SJSA1 (cell line): ENCODE measurements around the gene ACSS3. TPM values are rescaled to one million over a fixed set of nuclear protein-coding genes. Genes with fewer than 3 reads are reported as not detected.
"Not testable (repeated sequence)": the region's sequence is repeated elsewhere in the genome, so short reads cannot be mapped to it uniquely, and the experiment has no call there.

ENCODE experiments used
- DNase-seq, 2 experiments: peaks; one replicate each; pipeline ENCODE4 v3.0.0-alpha.2; 2015 to 2020; ENCODE audit warnings: low spot score in 2 of 2, low read depth in 1 of 2
- H3K27ac ChIP-seq: fragments of 250-450 bp; sonication (Bioruptor Pico); 2 replicates; pipeline ENCODE4 v1.5.1; 2020; ENCODE audit warnings: mild to moderate bottlenecking, moderate library complexity
- H3K27me3 ChIP-seq: fragments of 250-450 bp; sonication (Bioruptor Pico); replicated peaks from 2 replicates; pipeline ENCODE4 v1.5.1; 2020; ENCODE audit warnings: mild to moderate bottlenecking, moderate library complexity
- H3K36me3 ChIP-seq: fragments of 250-450 bp; sonication (Bioruptor Pico); 2 replicates; pipeline ENCODE4 v1.5.1; 2020; ENCODE audit warnings: mild to moderate bottlenecking
- H3K4me1 ChIP-seq: fragments of 250-450 bp; sonication (Bioruptor Pico); replicated peaks from 2 replicates; pipeline ENCODE4 v1.6.1; 2021; ENCODE audit warnings: mild to moderate bottlenecking
- H3K4me3 ChIP-seq: fragments of 250-450 bp; sonication (Bioruptor Pico); 2 replicates; pipeline ENCODE4 v1.5.1; 2020; ENCODE audit warnings: mild to moderate bottlenecking
- H3K9me3 ChIP-seq: fragments of 250-450 bp; sonication (Bioruptor Pico); replicated peaks from 2 replicates; pipeline ENCODE4 v1.5.1; 2020; ENCODE audit warnings: mild to moderate bottlenecking
- total RNA-seq: library from RNA; depleted of rRNA; stranded (reverse); fragments of >200 nt; shearing (Covaris generic); gene quantifications from 2 replicates; pipeline ENCODE4 v1.2.3, GENCODE V29; 2014

The ACSS3 gene
- total RNA-seq, 1 experiment from 2014 or later: 1.3 TPM

GRCh38 chr12:81083018-81083417 lies 5.1 kb downstream of the ACSS3 start:
- Histone ChIP-seq H3K4me3 (no peak overlapping the region), H3K27me3 (peaks cover 6% of the 10 kb centered on the region), H3K9me3 (no peaks in the 10 kb centered on the region), H3K4me1 (peaks cover 5% of the 10 kb centered on the region; the same call in 1 of the 2 replicates), H3K27ac (no peak overlapping the region), H3K36me3 (no peaks in the 10 kb centered on the region)
- DNase-seq: no peak

- Histone ChIP-seq H3K27me3 (no peaks in the 10 kb centered on the region; the same call in 1 of the 2 replicates), H3K4me3 (no peak overlapping the region), H3K4me1 (no peaks in the 10 kb centered on the region; the same call in 1 of the 2 replicates), H3K36me3 (no peaks in the 10 kb centered on the region), H3K9me3 (no peaks in the 10 kb centered on the region), H3K27ac (no peak overlapping the region)
- no peak for DNase-seq
Observed at GRCh38 chr12:81083906-81084513, 6.1 kb downstream of the ACSS3 start.

GRCh38 chr12:81084811-81085350 lies 7.0 kb downstream of the ACSS3 start:
- Histone ChIP-seq H3K9me3 (no peaks in the 10 kb centered on the region), H3K27me3 (no peaks in the 10 kb centered on the region; the same call in 1 of the 2 replicates), H3K36me3 (no peaks in the 10 kb centered on the region), H3K4me3 (no peak overlapping the region), H3K4me1 (no peaks in the 10 kb centered on the region), H3K27ac (no peak overlapping the region)
- no peak for DNase-seq

GRCh38 chr12:81085832-81086231 lies 8.0 kb downstream of the ACSS3 start:
- DNase-seq: no peak
- Histone ChIP-seq H3K27ac (no peak overlapping the region), H3K36me3 (no peaks in the 10 kb centered on the region), H3K4me3 (no peak overlapping the region), H3K4me1 (no peaks in the 10 kb centered on the region), H3K9me3 (no peaks in the 10 kb centered on the region), H3K27me3 (no peaks in the 10 kb centered on the region; the same call in 1 of the 2 replicates)

GRCh38 chr12:81086342-81086741 lies 8.5 kb downstream of the ACSS3 start:
- Histone ChIP-seq H3K27ac (no peak overlapping the region), H3K27me3 (no peaks in the 10 kb centered on the region), H3K9me3 (no peaks in the 10 kb centered on the region), H3K36me3 (no peaks in the 10 kb centered on the region), H3K4me1 (no peaks in the 10 kb centered on the region), H3K4me3 (no peak overlapping the region)
- DNase-seq: no peak

GRCh38 chr12:81088221-81088620 lies 10.3 kb downstream of the ACSS3 start:
- no peaks in the 10 kb centered on the region for H3K36me3 ChIP-seq
- no peaks in the 10 kb centered on the region for H3K9me3 ChIP-seq
- H3K4me1 ChIP-seq: no peaks in the 10 kb centered on the region
- no peaks in the 10 kb centered on the region for H3K27me3 ChIP-seq
- DNase-seq: no peak
- no peak overlapping the region for H3K27ac ChIP-seq
- H3K4me3 ChIP-seq: no peak overlapping the region

- Histone ChIP-seq H3K9me3 (no peaks in the 10 kb centered on the region), H3K36me3 (no peaks in the 10 kb centered on the region), H3K4me3 (no peak overlapping the region), H3K27me3 (no peaks in the 10 kb centered on the region), H3K4me1 (no peaks in the 10 kb centered on the region), H3K27ac (no peak overlapping the region)
- DNase-seq: no peak
Observed at GRCh38 chr12:81089412-81089811, 11.5 kb downstream of the ACSS3 start.

- no peak overlapping the region for H3K27ac ChIP-seq
- H3K9me3 ChIP-seq: no peaks in the 10 kb centered on the region
- no peaks in the 10 kb centered on the region for H3K4me1 ChIP-seq
- H3K27me3 ChIP-seq: no peaks in the 10 kb centered on the region
- no peak for DNase-seq
- H3K36me3 ChIP-seq: no peaks in the 10 kb centered on the region
- H3K4me3 ChIP-seq: no peak overlapping the region
Observed at GRCh38 chr12:81092053-81092452, 14.2 kb downstream of the ACSS3 start.

GRCh38 chr12:81094718-81095360 lies 17.0 kb downstream of the ACSS3 start:
- DNase-seq: no peak
- Histone ChIP-seq H3K36me3 (no peaks in the 10 kb centered on the region), H3K4me1 (no peaks in the 10 kb centered on the region), H3K27me3 (no peaks in the 10 kb centered on the region), H3K9me3 (no peaks in the 10 kb centered on the region), H3K4me3 (no peak overlapping the region), H3K27ac (no peak overlapping the region)

GRCh38 chr12:81095501-81096232 lies 17.8 kb downstream of the ACSS3 start:
- Histone ChIP-seq H3K36me3 (no peaks in the 10 kb centered on the region), H3K4me3 (no peak overlapping the region), H3K4me1 (no peaks in the 10 kb centered on the region), H3K9me3 (no peaks in the 10 kb centered on the region), H3K27me3 (no peaks in the 10 kb centered on the region), H3K27ac (no peak overlapping the region)
- no peak for DNase-seq

- H3K27ac ChIP-seq: no peak overlapping the region
- H3K4me1 ChIP-seq: no peaks in the 10 kb centered on the region
- H3K36me3 ChIP-seq: no peaks in the 10 kb centered on the region
- H3K27me3 ChIP-seq: no peaks in the 10 kb centered on the region
- no peaks in the 10 kb centered on the region for H3K9me3 ChIP-seq
- DNase-seq: no peak
- no peak overlapping the region for H3K4me3 ChIP-seq
Observed at GRCh38 chr12:81105687-81106086, 27.8 kb downstream of the ACSS3 start.

GRCh38 chr12:81114226-81114625 lies 36.3 kb downstream of the ACSS3 start:
- Histone ChIP-seq H3K9me3 (no peaks in the 10 kb centered on the region), H3K4me3 (no peak overlapping the region), H3K27ac (no peak overlapping the region), H3K27me3 (no peaks in the 10 kb centered on the region), H3K36me3 (no peaks in the 10 kb centered on the region), H3K4me1 (no peaks in the 10 kb centered on the region)
- DNase-seq: no peak

GRCh38 chr12:81119069-81119468 lies 41.2 kb downstream of the ACSS3 start:
- not testable (repeated sequence) for H3K9me3 ChIP-seq, H3K4me3 ChIP-seq, DNase-seq, H3K27me3 ChIP-seq, H3K27ac ChIP-seq, H3K36me3 ChIP-seq, H3K4me1 ChIP-seq

GRCh38 chr12:81120961-81121360 lies 43.1 kb downstream of the ACSS3 start:
- Histone ChIP-seq H3K9me3 (no peaks in the 10 kb centered on the region), H3K4me1 (no peaks in the 10 kb centered on the region), H3K36me3 (no peaks in the 10 kb centered on the region), H3K27ac (no peak overlapping the region), H3K27me3 (no peaks in the 10 kb centered on the region), H3K4me3 (no peak overlapping the region)
- DNase-seq: no peak
